IgD-negative memory B cell (primary cell): ENCODE data around the gene STK17A. TPM values are rescaled to one million over a fixed set of nuclear protein-coding genes. Genes with fewer than 3 reads are reported as not detected.
"Not testable (repeated sequence)": the region's sequence is repeated elsewhere in the genome, so short reads cannot be mapped to it uniquely, and the experiment has no call there.

Experiments used
- H3K27ac Mint-ChIP-seq, 3 donors: one replicate each; pipeline ENCODE4 v1.8.0; 2020 to 2022; ENCODE audit warnings: mild to moderate bottlenecking in 3 of 3, mixed read lengths in 3 of 3, moderate library complexity in 1 of 3
- H3K27me3 Mint-ChIP-seq: one replicate; pipeline ENCODE4 v1.8.0; 2021; ENCODE audit warnings: mixed read lengths
- H3K36me3 Mint-ChIP-seq: one replicate; pipeline ENCODE4 v1.8.0; 2020; ENCODE audit warnings: mild to moderate bottlenecking, mixed read lengths
- H3K4me1 Mint-ChIP-seq, 3 donors: one replicate each; pipeline ENCODE4 v1.8.0; 2020 to 2022; ENCODE audit warnings: mixed read lengths in 3 of 3, mild to moderate bottlenecking in 1 of 3
- H3K4me3 Mint-ChIP-seq, 4 donors: one replicate each; pipeline ENCODE4 v1.8.0; 2020 to 2022; ENCODE audit warnings: mild to moderate bottlenecking in 4 of 4, mixed read lengths in 4 of 4, moderate library complexity in 3 of 4
- H3K9me3 Mint-ChIP-seq, 3 donors: one replicate each; pipeline ENCODE4 v1.8.0; 2020 to 2021; ENCODE audit warnings: mixed read lengths in 3 of 3, mild to moderate bottlenecking in 1 of 3
- polyA plus RNA-seq: library from polyadenylated mRNA; unstranded; fragments of 300-500 nt; fragmentation: Illumina TruSeq; gene quantifications from one replicate; pipeline ENCODE4 v1.2.3, GENCODE V29; 2021

STK17A gene
- polyA plus RNA-seq, 1 donor from 2014 or later = 175 TPM

- H3K27me3 Mint-ChIP-seq = peaks cover 16% of the 10 kb centered on the region
- H3K36me3 Mint-ChIP-seq = peaks cover 6% of the 10 kb centered on the region
- no peaks in the 10 kb centered on the region for H3K9me3 Mint-ChIP-seq
- no peak overlapping the region for H3K27ac Mint-ChIP-seq
- peaks cover 0 to 2% (median 0%) of the 10 kb centered on the region in 3 donors for H3K4me1 Mint-ChIP-seq
- no peak overlapping the region for H3K4me3 Mint-ChIP-seq
Observed at GRCh38 chr7:43557831-43558495, 24.9 kb upstream of the STK17A start.

- Mint-ChIP-seq H3K27me3 (peaks cover 14% of the 10 kb centered on the region), H3K4me1 (no peaks in the 10 kb centered on the region), H3K36me3 (peaks cover 6% of the 10 kb centered on the region), H3K27ac (no peak overlapping the region), H3K9me3 (no peaks in the 10 kb centered on the region), H3K4me3 (no peak overlapping the region)
Observed at GRCh38 chr7:43559171-43559945, 23.6 kb upstream of the STK17A start.

GRCh38 chr7:43559946-43560335, 23.0 kb upstream of the STK17A start:
- Mint-ChIP-seq H3K27me3 (peaks cover 11% of the 10 kb centered on the region), H3K9me3 (no peaks in the 10 kb centered on the region), H3K4me1 (no peaks in the 10 kb centered on the region), H3K27ac (no peak overlapping the region), H3K4me3 (no peak overlapping the region), H3K36me3 (peaks cover 6% of the 10 kb centered on the region)

GRCh38 chr7:43560742-43561330, 22.1 kb upstream of the STK17A start:
- Mint-ChIP-seq H3K36me3 (peaks cover 5% of the 10 kb centered on the region), H3K4me3 (no peak overlapping the region), H3K27ac (no peak overlapping the region), H3K27me3 (peaks cover 12% of the 10 kb centered on the region), H3K4me1 (no peaks in the 10 kb centered on the region), H3K9me3 (no peaks in the 10 kb centered on the region)

GRCh38 chr7:43562383-43562782, 20.5 kb upstream of the STK17A start:
- H3K27ac Mint-ChIP-seq = no peak overlapping the region
- H3K36me3 Mint-ChIP-seq = peaks cover 2% of the 10 kb centered on the region
- H3K4me3 Mint-ChIP-seq = no peak overlapping the region
- H3K4me1 Mint-ChIP-seq = no peaks in the 10 kb centered on the region
- H3K9me3 Mint-ChIP-seq = no peaks in the 10 kb centered on the region
- peaks cover 12% of the 10 kb centered on the region for H3K27me3 Mint-ChIP-seq

- H3K27ac Mint-ChIP-seq = no peak overlapping the region
- peaks cover 0 to 5% (median 2%) of the 10 kb centered on the region in 3 donors for H3K4me1 Mint-ChIP-seq
- H3K9me3 Mint-ChIP-seq = no peaks in the 10 kb centered on the region
- H3K4me3 Mint-ChIP-seq = no peak overlapping the region
- H3K27me3 Mint-ChIP-seq = peaks cover 11% of the 10 kb centered on the region
- no peaks in the 10 kb centered on the region for H3K36me3 Mint-ChIP-seq
Observed at GRCh38 chr7:43565786-43566185, 17.1 kb upstream of the STK17A start.

GRCh38 chr7:43568529-43568928, 14.4 kb upstream of the STK17A start:
- Mint-ChIP-seq H3K4me1 (peaks cover 0 to 5% (median 4%) of the 10 kb centered on the region in 3 donors), H3K27me3 (peaks cover 5% of the 10 kb centered on the region), H3K4me3 (no peak overlapping the region), H3K9me3 (no peaks in the 10 kb centered on the region), H3K27ac (no peak overlapping the region), H3K36me3 (no peaks in the 10 kb centered on the region)

- Mint-ChIP-seq H3K9me3 (no peaks in the 10 kb centered on the region), H3K27me3 (peaks cover 5% of the 10 kb centered on the region), H3K4me1 (peaks cover 0 to 5% (median 4%) of the 10 kb centered on the region in 3 donors), H3K36me3 (no peaks in the 10 kb centered on the region), H3K27ac (no peak overlapping the region), H3K4me3 (no peak overlapping the region)
Observed at GRCh38 chr7:43569424-43569823, 13.5 kb upstream of the STK17A start.

GRCh38 chr7:43570688-43571365, 12.1 kb upstream of the STK17A start:
- peaks cover 0 to 5% (median 4%) of the 10 kb centered on the region in 3 donors for H3K4me1 Mint-ChIP-seq
- no peak overlapping the region for H3K27ac Mint-ChIP-seq
- H3K36me3 Mint-ChIP-seq = no peaks in the 10 kb centered on the region
- no peaks in the 10 kb centered on the region for H3K9me3 Mint-ChIP-seq
- no peak overlapping the region for H3K4me3 Mint-ChIP-seq
- peaks cover 4% of the 10 kb centered on the region for H3K27me3 Mint-ChIP-seq

- Mint-ChIP-seq H3K4me3 (no peak overlapping the region), H3K27me3 (peaks cover 4% of the 10 kb centered on the region), H3K4me1 (peaks cover 0 to 5% (median 4%) of the 10 kb centered on the region in 3 donors), H3K27ac (no peak overlapping the region), H3K36me3 (no peaks in the 10 kb centered on the region), H3K9me3 (no peaks in the 10 kb centered on the region)
Observed at GRCh38 chr7:43572516-43573049, 10.3 kb upstream of the STK17A start.

- H3K27me3 Mint-ChIP-seq, H3K9me3 Mint-ChIP-seq, H3K4me3 Mint-ChIP-seq, H3K36me3 Mint-ChIP-seq, H3K4me1 Mint-ChIP-seq, H3K27ac Mint-ChIP-seq: not testable (repeated sequence)
Observed at GRCh38 chr7:43573832-43574231, 9.1 kb upstream of the STK17A start.

GRCh38 chr7:43575506-43575905, 7.4 kb upstream of the STK17A start:
- Mint-ChIP-seq H3K4me1 (peaks cover 0 to 2% (median 1%) of the 10 kb centered on the region in 3 donors), H3K36me3 (no peaks in the 10 kb centered on the region), H3K27me3 (no peaks in the 10 kb centered on the region), H3K9me3 (no peaks in the 10 kb centered on the region), H3K4me3 (no peak overlapping the region), H3K27ac (no peak overlapping the region)

- Mint-ChIP-seq H3K4me1 (no peaks in the 10 kb centered on the region), H3K27me3 (no peaks in the 10 kb centered on the region), H3K27ac (peak overlapping the region in 1 of 3 donors; percentile 6), H3K36me3 (no peaks in the 10 kb centered on the region), H3K4me3 (no peak overlapping the region), H3K9me3 (no peaks in the 10 kb centered on the region)
Observed at GRCh38 chr7:43576241-43576640, 6.7 kb upstream of the STK17A start.

GRCh38 chr7:43577485-43577951, 5.4 kb upstream of the STK17A start:
- Mint-ChIP-seq H3K27ac (peak overlapping the region in 1 of 3 donors; percentile 6), H3K4me1 (peaks cover 0 to 2% (median 1%) of the 10 kb centered on the region in 3 donors), H3K36me3 (no peaks in the 10 kb centered on the region), H3K4me3 (no peak overlapping the region), H3K27me3 (peaks cover 3% of the 10 kb centered on the region), H3K9me3 (no peaks in the 10 kb centered on the region)
